HG03103 (cell line): Measurements from ENCODE around the gene PIP5K1B.

Source experiments
- ATAC-seq: cut with Tn5 transposase; IDR thresholded peaks from one replicate; pipeline ENCODE4 v1.9.1; 2021; ENCODE audit warnings: low read depth; ENCODE audit not compliant: unreplicated experiment

PIP5K1B gene

GRCh38 chr9:68706363-68707201, 1.5 kb downstream of the PIP5K1B start:
- ATAC-seq, result no peak

GRCh38 chr9:68707801-68708488, 2.9 kb downstream of the PIP5K1B start:
- ATAC-seq, result no peak

- ATAC-seq, result no peak
These were observed 3.5 kb downstream of the PIP5K1B start for GRCh38 chr9:68708513-68708912.

GRCh38 chr9:68709291-68710110, 4.5 kb downstream of the PIP5K1B start:
- no peak for ATAC-seq

GRCh38 chr9:68710111-68710471, 5.1 kb downstream of the PIP5K1B start:
- ATAC-seq, result no peak

- ATAC-seq, result no peak
These were observed 6.2 kb downstream of the PIP5K1B start for GRCh38 chr9:68711281-68711680.

GRCh38 chr9:68711932-68712331, 6.9 kb downstream of the PIP5K1B start:
- ATAC-seq, result no peak

GRCh38 chr9:68714416-68715180, 9.6 kb downstream of the PIP5K1B start:
- no peak for ATAC-seq

- ATAC-seq, result no peak
These were observed 10.1 kb downstream of the PIP5K1B start for GRCh38 chr9:68715181-68715456.

- ATAC-seq, result no peak
These were observed 12.8 kb downstream of the PIP5K1B start for GRCh38 chr9:68717552-68718443.

GRCh38 chr9:68719847-68720246, 14.8 kb downstream of the PIP5K1B start:
- ATAC-seq, result no peak

GRCh38 chr9:68720656-68721313, 15.7 kb downstream of the PIP5K1B start:
- ATAC-seq, result no peak

- ATAC-seq, result no peak
These were observed 16.8 kb downstream of the PIP5K1B start for GRCh38 chr9:68721666-68722330.

- no peak for ATAC-seq
These were observed 20.0 kb downstream of the PIP5K1B start for GRCh38 chr9:68725070-68725469.

GRCh38 chr9:68726489-68726888, 21.4 kb downstream of the PIP5K1B start:
- ATAC-seq, result no peak

GRCh38 chr9:68727636-68728035, 22.6 kb downstream of the PIP5K1B start:
- no peak for ATAC-seq

- ATAC-seq, result no peak
These were observed 23.7 kb downstream of the PIP5K1B start for GRCh38 chr9:68728731-68729130.

- ATAC-seq, result no peak
These were observed 25.7 kb downstream of the PIP5K1B start for GRCh38 chr9:68730570-68731235.
